NCI-H226 (cell line): Measurements from ENCODE around the gene NEDD4L.
A peak's percentile ranks its signal among the peaks of the same experiment; 100 is the strongest.
"Not testable (repeated sequence)": the region's sequence is repeated elsewhere in the genome, so short reads cannot be mapped to it uniquely, and the experiment has no call there.

Experiments
- DNase-seq: peaks from one replicate; pipeline ENCODE4 v3.0.0-alpha.2; 2015

Gene NEDD4L

DNA sequence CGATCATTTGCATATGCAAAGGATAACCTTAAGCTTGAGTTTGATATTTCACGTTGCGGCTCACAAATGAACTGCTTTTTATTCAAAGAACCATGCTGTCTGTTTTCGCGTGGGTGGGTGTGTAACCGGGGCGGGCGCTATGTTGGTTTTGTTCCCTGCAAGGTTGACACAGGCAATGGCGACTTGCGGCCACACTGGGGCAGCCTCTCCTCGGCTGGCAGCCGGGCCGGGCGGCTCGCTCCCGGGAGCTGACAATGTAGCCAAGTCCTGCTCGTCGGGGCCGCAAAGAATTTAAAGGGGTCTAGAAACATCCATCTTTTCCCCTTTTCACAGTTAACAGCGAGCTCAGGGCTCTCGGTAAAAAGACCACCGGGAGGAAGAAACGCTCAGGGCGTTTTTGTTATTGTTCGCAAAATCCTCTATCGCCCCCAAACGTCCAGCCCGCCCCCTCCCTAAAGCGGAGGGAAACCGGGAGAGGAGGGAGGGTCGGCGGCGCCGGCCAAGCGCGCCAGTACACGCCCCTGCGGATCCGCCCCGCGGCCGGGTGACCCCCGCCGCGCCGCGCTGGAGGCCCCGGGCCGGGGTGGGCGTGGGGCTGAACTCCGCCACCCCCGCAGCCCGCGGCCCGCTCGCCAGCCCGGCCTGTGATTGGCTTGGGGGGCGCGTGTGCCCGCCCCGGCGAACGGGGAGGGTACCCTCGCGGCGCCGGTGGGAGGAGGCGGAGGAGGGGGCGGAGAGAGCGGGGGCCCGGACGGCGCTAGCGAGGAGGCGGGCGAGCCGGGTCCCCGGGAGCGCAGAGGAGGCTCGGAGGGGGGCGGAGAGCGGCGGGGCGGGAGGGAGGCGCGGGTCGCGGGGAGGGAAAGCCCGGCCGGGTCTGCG, at the start of gene NEDD4L:
NEDD4L (plus strand) TSS at position 736 of the 879 bp plus-strand sequence. CDS start 435 bp downstream, outside the sequence.
- peak; percentile 59 for DNase-seq

GRCh38 chr18:57995331-57995730, 48.7 kb upstream of the NEDD4L start:
- DNase-seq, result no peak

- not testable (repeated sequence) for DNase-seq
These were observed 47.1 kb upstream of the NEDD4L start for GRCh38 chr18:57996894-57997293.

- no peak for DNase-seq
These were observed 46.2 kb upstream of the NEDD4L start for GRCh38 chr18:57997820-57998219.

DNA sequence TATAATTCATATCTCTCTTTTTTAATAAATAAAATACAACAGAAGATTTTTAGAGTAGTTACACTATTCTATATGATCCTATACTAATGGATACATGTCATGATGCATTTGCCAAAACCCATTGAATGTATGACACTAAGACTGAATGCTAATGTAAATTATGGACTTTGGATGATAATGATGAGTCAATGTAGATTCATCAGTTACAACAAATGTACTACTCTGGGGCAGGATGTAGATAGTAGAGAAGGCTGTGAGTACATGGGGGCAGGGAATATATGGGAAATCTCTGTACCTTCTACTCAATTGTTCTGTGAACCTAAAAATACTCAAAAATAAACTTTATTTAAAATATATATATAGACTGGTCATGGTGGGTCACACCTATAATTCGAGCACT, 45.6 kb upstream of the NEDD4L start:
- DNase-seq, result peak; percentile 14

DNA sequence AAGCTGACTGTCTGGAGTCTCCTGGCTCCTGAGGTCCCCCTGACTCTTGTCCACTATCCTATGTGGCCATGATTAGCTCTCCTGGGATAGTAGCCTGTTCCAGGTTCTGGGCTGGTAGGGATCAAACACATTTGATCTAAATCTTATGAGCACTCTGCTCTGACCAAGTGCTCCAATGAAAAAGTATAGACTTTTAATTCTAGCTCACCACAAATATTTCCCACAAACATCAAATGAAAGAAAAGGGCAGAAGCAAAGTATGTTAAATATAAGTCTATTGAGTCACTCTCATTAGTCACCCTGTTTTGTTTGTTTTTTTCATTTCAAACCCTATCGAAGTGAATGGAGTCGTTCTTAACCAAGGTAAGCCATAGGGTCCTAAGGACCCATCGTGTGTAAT, 39.7 kb upstream of the NEDD4L start:
- peak; percentile 39 for DNase-seq

GRCh38 chr18:58005011-58005410, 39.0 kb upstream of the NEDD4L start:
- DNase-seq, result peak; percentile 22

DNA sequence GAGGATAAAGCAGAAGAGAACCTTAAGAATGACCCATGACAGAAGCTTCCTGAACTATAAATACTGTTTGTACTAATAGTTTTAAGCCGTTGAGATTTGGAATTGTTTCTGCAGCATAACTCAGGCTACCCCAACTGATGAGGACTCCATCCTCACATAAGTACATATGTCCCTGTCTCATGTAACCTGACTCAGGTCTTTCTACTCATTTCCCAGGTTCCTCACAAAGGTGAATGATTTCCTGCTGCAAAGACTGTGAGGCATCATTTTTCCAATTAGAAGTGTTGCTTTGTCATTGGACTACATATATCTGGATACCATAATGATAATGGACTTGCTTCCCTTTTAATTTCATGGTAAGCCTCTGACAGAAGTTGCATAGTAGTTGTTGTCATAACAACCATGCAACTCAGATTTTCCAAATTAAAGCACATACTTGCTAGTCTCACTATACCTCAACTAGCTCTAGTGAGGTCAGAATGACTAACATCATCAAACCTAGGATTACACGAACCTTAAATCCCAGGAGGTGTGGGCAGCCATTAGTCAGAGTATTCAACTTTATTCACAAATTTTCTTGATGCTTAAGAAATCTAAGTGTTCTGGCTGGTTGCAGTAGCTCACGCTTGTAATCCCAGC, 38.0 kb upstream of the NEDD4L start:
- DNase-seq, result no peak

GRCh38 chr18:58009166-58009565, 34.9 kb upstream of the NEDD4L start:
- DNase-seq, result no peak

DNA sequence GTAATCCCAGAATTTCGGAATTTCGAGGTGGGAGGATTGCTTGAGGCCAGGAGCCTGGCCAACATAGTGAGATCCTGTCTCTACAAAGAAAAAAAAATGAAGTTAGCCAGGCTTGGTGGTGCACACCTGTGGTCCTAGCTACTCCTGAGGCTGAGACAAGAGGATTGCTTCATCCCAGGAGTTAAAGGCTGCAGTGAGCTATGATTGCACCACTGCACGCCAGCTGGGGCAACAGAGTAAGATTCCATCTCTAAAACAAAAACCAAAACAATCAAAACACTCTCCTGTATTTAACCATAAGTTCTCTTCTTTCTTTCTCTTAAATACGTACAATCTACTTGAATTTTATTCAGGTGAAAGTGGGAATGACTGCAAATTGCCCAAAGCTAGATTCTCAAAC, 33.8 kb upstream of the NEDD4L start:
- DNase-seq, result no peak

DNA sequence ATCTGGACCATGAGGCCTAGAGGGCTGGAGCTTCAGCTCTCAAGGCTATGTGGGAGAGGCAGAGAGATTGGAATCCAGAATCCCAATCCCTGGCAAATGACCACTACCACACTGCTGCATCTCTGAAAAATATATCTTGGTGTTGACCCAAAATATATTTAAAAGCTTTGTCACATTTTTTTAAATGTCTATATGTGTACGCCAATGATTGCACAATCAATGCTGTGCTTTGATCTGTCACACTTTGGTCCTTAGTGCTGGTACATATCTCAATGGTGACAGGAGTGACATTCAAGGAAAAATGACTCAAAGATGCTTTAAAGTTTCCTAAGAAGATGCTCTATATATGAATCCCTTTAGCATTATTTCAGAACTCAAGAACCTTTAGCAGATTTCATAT, 31.7 kb upstream of the NEDD4L start:
- DNase-seq, result no peak

- DNase-seq, result peak; percentile 14
These were observed 30.5 kb upstream of the NEDD4L start for GRCh38 chr18:58013241-58014211.

DNA sequence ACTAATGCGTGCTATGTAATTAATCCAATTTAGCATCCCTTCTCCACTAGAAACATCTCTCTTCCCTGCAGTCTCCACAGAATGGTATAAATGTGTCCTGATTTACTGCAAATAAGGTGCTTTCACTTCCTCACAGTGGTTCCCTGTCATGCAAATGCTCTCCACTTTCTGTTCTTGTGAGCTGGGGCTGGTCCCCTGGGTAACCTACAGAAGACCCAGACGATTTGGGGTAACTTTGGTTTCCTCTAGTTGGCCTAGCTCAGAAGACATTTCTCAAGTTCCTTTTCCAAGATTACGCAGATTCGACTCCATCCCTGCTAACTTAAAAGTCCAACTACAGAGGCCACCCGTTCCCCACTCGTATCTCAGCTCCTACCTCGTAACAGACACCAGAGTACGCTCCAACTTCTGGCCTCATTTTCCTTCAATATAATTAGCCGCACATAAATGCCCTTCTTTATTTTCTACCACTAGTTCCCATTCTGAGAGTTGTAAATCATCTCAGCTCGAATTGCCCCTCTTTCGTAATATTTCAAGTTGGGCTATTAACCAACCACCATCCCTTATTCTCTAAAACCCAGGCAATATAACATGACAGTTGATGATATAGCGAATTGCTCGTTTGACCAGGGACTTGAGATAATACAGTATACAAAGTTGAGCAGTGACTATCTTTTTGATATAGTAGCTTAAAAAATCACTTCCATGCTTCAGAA, 28.8 kb upstream of the NEDD4L start:
- DNase-seq, result no peak

DNA sequence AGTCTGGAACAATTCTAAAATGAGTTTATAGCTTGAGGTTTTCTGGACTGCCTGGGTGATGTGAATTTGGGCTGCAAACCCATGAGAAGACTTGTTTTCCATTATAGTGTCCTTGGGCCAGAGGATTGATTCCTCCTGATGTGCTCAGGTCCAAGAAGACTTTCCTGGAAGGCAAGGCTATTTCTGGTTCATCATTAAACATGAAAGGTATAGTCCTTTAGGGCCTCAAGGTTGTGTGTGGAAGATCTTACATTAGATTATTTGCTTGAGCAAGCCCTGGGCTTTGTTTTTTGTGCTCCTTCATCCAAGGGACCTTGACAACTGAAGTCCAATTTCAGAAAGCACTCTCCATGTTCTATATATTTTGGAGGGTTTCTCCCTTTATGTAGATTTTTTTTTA, 26.8 kb upstream of the NEDD4L start:
- DNase-seq, result no peak

DNA sequence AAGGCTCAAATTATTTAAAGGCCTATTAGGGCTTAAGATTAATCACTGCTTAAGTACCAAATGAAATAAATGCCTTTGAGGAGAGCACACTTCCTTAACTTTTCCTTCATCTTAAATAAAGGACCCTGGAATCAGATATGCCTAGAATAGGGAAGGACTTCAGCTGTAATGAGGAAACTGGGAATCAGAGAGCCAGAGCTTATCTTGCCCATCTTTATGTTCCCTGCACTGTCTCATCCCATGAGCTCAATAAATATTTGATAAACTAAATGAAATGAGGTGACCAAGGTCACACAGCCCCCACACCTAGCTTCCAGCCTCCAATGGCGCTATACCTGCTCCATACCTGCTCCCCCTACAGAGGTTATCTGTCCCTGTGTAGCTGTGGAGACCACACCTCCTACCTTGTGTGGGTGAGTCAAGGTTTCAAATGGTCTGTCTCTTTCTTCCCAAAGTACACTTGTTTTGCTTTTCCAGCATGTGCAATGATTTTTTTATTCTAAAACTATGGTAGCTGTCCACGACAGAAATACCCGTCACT, 23.4 kb upstream of the NEDD4L start:
- no peak for DNase-seq

- no peak for DNase-seq
These were observed 22.5 kb upstream of the NEDD4L start for GRCh38 chr18:58021504-58021903.

DNA sequence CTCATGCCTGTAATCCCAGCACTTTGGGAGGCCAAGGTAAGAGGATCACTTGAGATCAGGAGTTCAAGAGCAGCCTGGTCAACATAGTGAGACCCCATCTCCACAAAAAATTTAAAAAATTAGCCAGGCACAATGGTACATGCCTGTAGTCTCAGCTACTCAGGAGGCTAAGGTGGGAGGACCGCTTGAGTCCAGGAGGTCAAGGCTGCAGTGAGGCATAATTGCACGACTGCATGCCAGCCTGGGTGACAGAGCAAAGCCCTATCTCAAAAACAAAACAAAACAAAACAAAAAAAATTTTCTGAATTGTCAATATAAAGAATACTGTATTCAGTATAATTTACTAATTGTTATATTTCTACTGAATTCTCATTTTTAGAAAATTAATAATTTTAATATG, 20.9 kb upstream of the NEDD4L start:
- DNase-seq, result no peak

DNA sequence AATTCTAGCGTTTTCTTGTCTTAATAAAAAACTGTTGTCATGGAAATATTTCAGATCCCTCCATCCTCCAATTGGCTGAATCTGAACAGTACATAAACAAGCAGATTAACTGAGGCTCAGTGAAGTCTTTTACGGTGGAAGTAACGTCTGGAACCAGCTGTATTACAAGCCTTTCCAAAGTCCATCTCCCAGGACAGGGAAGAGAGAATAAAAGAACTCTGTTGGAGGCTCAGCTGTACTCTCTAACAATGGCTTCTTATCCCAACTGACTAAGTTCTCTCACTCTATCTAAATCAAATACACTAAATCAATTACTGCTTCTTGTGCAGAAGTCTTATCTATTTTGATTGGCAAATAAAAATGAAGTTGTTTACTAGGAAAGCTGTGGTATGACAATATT, 19.9 kb upstream of the NEDD4L start:
- DNase-seq, result no peak

DNA sequence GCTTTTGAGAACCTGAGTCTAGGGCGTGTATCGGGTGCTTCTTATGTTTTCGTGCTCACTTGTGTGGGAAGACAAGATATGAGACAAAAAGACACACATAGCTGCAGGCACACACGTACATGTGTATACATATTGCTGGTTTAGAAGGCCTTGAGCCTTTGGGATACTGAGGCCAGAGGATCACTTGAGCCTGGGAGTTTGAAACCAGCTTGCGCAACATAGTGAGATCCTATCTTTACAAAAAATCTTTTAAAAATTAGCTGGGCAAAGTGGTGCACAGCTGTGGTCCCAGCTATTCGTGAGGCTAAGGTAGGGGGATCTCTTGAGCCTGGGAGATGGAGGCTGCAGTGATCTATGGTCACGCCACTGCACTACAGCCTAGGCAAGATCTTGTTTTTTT, 18.8 kb upstream of the NEDD4L start:
- DNase-seq, result no peak

DNA sequence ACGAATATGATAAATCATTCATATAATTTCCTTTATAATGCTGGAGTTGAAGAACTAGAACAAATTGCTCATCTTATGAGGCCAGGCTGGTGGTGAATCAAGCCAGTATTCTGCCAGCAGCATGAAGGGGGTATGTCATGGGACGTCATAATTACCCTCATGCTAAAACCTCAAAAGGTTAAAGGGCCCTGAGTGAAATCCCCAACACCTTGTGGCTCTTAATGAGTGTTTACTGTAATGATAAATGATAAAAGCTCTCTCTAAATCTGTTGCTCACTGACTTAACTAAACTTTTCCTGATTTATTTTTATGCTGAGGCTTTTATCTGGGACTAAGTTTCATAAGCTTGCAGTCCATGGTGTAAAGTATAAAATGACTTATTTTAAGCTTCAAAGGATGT, 18.3 kb upstream of the NEDD4L start:
- DNase-seq, result no peak

DNA sequence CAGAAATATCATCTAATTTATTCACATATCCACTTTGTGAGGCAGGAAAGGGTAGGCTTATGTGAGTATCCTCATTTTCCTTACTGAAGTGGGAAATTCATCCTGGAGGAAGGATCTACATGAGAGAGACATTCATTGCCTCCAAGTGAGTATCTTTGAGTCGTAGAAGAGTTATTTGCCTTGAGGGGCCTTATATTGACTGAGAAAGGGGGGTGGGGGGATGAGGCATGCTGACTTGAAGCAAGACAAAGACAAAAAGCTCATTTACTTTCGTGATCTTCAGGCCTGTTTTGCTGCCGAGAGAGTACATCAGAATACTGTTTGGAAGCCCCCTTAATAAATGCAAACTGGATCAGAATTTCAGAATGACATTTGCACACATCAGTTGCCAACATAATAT, 17.6 kb upstream of the NEDD4L start:
- DNase-seq, result no peak

GRCh38 chr18:58026857-58027256, 17.2 kb upstream of the NEDD4L start:
- DNase-seq, result no peak
